ENCODE measurements around the gene HSD17B2. TPM values are rescaled to one million over a fixed set of nuclear protein-coding genes. Genes with fewer than 3 reads are reported as not detected.

The HSD17B2 gene
- total RNA-seq, 1 donor from 2014 or later: not detected

GRCh38 chr16:82063456-82064082, 28.5 kb downstream of the HSD17B2 start:
- intact Hi-C loops (cut with micrococcal nuclease): no loop called here
- peaks cover 3% of the 10 kb centered on the region for H3K4me1 Mint-ChIP-seq
- no peaks in the 10 kb centered on the region for H3K36me3 Mint-ChIP-seq (ENCODE audit: low read depth)
- no peak overlapping the region for H3K27ac Mint-ChIP-seq
- peaks cover 5% of the 10 kb centered on the region for H3K27me3 Mint-ChIP-seq
- DNase-seq: no peak
- no peak overlapping the region for H3K4me3 Mint-ChIP-seq
- no peaks in the 10 kb centered on the region for H3K9me3 Mint-ChIP-seq

- Mint-ChIP-seq H3K27ac (no peak overlapping the region), H3K36me3 (ENCODE audit: low read depth) (no peaks in the 10 kb centered on the region), H3K4me1 (peaks cover 3% of the 10 kb centered on the region), H3K27me3 (peaks cover 3% of the 10 kb centered on the region), H3K9me3 (peaks cover 5% of the 10 kb centered on the region), H3K4me3 (no peak overlapping the region)
- DNase-seq: no peak
- intact Hi-C loops (cut with micrococcal nuclease): no loop called here
Observed at GRCh38 chr16:82067042-82067803, 32.2 kb downstream of the HSD17B2 start.

DNA sequence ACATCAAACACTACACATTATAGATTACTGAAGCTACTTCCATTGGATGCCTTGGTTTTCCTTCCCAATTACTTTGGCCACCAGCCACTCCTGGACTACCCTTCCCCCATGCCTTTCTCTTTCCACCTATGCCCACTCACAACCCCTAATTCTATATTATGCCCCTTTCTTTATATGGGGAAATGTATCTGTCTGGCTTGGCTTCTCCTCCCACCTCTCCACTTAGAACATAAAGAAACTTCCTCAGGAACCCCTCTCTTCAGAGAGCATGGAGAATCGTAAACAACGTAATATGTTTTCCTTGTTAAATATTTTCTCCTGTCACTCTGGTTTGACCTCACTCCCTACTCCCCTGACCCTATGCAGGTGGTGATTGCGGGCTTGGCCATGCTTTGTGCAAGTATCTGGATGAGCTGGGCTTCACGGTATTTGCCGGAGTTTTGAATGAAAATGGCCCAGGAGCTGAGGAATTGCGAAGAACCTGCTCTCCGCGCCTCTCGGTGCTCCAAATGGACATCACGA, 32.8 kb downstream of the HSD17B2 start:
- H3K27me3 Mint-ChIP-seq: peaks cover 3% of the 10 kb centered on the region
- H3K4me3 Mint-ChIP-seq: no peak overlapping the region
- no peaks in the 10 kb centered on the region for H3K36me3 Mint-ChIP-seq (ENCODE audit: low read depth)
- peaks cover 5% of the 10 kb centered on the region for H3K9me3 Mint-ChIP-seq
- DNase-seq: no peak
- intact Hi-C loops (cut with micrococcal nuclease): no loop called here
- no peak overlapping the region for H3K27ac Mint-ChIP-seq
- H3K4me1 Mint-ChIP-seq: peaks cover 3% of the 10 kb centered on the region

DNA sequence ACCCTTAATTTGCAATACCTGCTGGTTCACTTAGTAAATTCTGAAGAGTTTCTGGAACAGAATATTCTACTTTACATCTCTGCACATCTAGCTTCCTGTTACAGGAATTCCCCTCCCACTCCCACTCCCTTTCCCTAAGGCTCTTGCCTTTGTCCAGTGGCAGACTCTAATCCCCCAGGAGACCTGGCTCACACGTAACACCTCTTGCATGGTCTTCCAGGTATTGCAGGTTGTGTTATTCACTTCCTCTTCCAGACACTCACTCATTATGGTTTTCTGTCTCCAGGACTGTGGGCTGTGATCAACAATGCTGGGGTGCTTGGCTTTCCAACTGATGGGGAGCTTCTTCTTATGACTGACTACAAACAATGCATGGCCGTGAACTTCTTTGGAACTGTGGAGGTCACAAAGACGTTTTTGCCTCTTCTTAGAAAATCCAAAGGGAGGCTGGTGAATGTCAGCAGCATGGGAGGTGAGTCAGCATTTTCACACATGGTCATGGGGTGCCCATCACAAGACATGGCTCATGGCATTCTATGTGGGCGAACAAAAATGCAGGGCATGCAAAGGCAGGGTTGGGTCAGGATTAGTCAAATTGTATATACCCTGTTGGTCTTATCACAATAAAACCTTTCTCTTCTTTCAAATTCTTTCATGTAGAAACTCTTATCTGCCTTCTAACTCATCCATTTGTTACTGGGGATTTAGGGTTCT, 35.8 kb downstream of the HSD17B2 start:
- Mint-ChIP-seq H3K27me3 (peaks cover 3% of the 10 kb centered on the region), H3K27ac (no peak overlapping the region), H3K36me3 (ENCODE audit: low read depth) (no peaks in the 10 kb centered on the region), H3K9me3 (peaks cover 5% of the 10 kb centered on the region), H3K4me3 (no peak overlapping the region), H3K4me1 (peaks cover 6% of the 10 kb centered on the region)
- intact Hi-C loops (cut with micrococcal nuclease): loop anchor here (5.0 kb wide), 1 partner anchor 581 kb away; no protein-coding TSS in a partner anchor
- no peak for DNase-seq

- DNase-seq: no peak
- peaks cover 5% of the 10 kb centered on the region for H3K9me3 Mint-ChIP-seq
- H3K4me3 Mint-ChIP-seq: no peak overlapping the region
- peaks cover 6% of the 10 kb centered on the region for H3K4me1 Mint-ChIP-seq
- no peaks in the 10 kb centered on the region for H3K36me3 Mint-ChIP-seq (ENCODE audit: low read depth)
- no peak overlapping the region for H3K27ac Mint-ChIP-seq
- intact Hi-C loops (cut with micrococcal nuclease): loop anchor here (5.0 kb wide), 1 partner anchor 581 kb away; no protein-coding TSS in a partner anchor
- peaks cover 6% of the 10 kb centered on the region for H3K27me3 Mint-ChIP-seq
Observed at GRCh38 chr16:82071421-82071820, 36.4 kb downstream of the HSD17B2 start.

DNA sequence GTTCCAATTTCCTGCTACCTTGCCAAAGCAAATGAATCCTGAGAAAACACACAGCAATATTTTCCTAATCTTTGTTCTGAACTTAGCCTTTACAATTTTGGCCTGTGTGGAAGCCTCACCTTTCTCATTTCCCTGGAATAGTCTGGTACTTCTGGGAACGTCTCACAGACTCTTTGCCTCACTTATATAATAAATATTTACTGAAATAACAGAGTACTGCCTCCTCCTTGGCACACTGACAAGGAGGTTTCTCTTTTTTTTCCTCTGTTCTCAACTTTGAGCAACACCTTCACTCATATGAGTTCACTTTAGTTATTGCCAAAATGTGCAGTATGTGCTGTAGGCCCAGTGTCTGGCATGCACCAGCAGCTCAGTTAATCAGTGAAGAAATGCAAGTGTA, 37.3 kb downstream of the HSD17B2 start:
- H3K36me3 Mint-ChIP-seq (ENCODE audit: low read depth): no peaks in the 10 kb centered on the region
- peaks cover 5% of the 10 kb centered on the region for H3K9me3 Mint-ChIP-seq
- peaks cover 9% of the 10 kb centered on the region for H3K27me3 Mint-ChIP-seq
- no peak for DNase-seq
- H3K4me1 Mint-ChIP-seq: peaks cover 6% of the 10 kb centered on the region
- no peak overlapping the region for H3K4me3 Mint-ChIP-seq
- intact Hi-C loops (cut with micrococcal nuclease): loop anchor here (5.0 kb wide), 1 partner anchor 580 kb away; no protein-coding TSS in a partner anchor
- H3K27ac Mint-ChIP-seq: no peak overlapping the region

GRCh38 chr16:82074019-82074558, 39.0 kb downstream of the HSD17B2 start:
- Mint-ChIP-seq H3K27ac (peak overlapping the region; percentile 18), H3K27me3 (peaks cover 18% of the 10 kb centered on the region), H3K36me3 (ENCODE audit: low read depth) (no peaks in the 10 kb centered on the region), H3K4me1 (peaks cover 6% of the 10 kb centered on the region), H3K4me3 (no peak overlapping the region), H3K9me3 (peaks cover 15% of the 10 kb centered on the region)
- no peak for DNase-seq
- intact Hi-C loops (cut with micrococcal nuclease): loop anchor here (1.0 to 5.0 kb wide), 2 partner anchors 8 to 578 kb away; no protein-coding TSS in a partner anchor

DNA sequence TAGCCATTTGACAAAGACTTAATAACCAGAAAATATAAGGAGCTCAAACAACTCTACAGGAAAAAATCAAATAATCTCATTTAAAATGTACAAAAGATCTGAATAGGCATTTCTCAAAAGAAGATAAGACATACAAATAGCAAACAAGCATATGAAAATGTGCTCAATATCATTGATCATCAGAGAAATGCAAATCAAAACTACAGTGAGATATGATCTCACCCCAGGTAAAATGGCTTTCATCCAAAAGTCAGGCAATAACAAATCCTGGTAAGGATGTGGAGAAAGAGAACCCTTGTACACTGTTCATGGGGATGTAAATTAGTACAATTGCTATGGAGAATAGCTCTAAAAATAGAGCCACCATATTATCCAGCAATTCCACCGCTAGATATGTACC, 43.1 kb downstream of the HSD17B2 start:
- peaks cover 10% of the 10 kb centered on the region for H3K9me3 Mint-ChIP-seq
- intact Hi-C loops (cut with micrococcal nuclease): no loop called here
- peaks cover 32% of the 10 kb centered on the region for H3K27me3 Mint-ChIP-seq

GRCh38 chr16:82079892-82080291, 44.8 kb downstream of the HSD17B2 start:
- Mint-ChIP-seq H3K4me3 (no peak overlapping the region), H3K4me1 (peaks cover 8% of the 10 kb centered on the region), H3K9me3 (peaks cover 10% of the 10 kb centered on the region), H3K36me3 (ENCODE audit: low read depth) (no peaks in the 10 kb centered on the region), H3K27me3 (peaks cover 32% of the 10 kb centered on the region), H3K27ac (no peak overlapping the region)
- DNase-seq: no peak
- intact Hi-C loops (cut with micrococcal nuclease): loop anchor here (1.0 to 5.0 kb wide), 3 partner anchors 52 to 108 kb away; partner anchors contain the start of gene MPHOSPH6

More for the DNA sequence above, 43.1 kb downstream of the HSD17B2 start:
- no peak for DNase-seq
- Mint-ChIP-seq H3K4me3 (no peak overlapping the region), H3K27ac (no peak overlapping the region), H3K36me3 (ENCODE audit: low read depth) (no peaks in the 10 kb centered on the region), H3K4me1 (peaks cover 11% of the 10 kb centered on the region)

- Mint-ChIP-seq H3K27ac (no peak overlapping the region), H3K9me3 (peaks cover 10% of the 10 kb centered on the region), H3K4me3 (no peak overlapping the region), H3K27me3 (peaks cover 35% of the 10 kb centered on the region), H3K4me1 (peaks cover 8% of the 10 kb centered on the region), H3K36me3 (ENCODE audit: low read depth) (no peaks in the 10 kb centered on the region)
- intact Hi-C loops (cut with micrococcal nuclease): loop anchor here (5.0 kb wide), 2 partner anchors 51 to 91 kb away; partner anchors contain the start of gene MPHOSPH6
- no peak for DNase-seq
Observed at GRCh38 chr16:82081264-82081663, 46.2 kb downstream of the HSD17B2 start.

DNA sequence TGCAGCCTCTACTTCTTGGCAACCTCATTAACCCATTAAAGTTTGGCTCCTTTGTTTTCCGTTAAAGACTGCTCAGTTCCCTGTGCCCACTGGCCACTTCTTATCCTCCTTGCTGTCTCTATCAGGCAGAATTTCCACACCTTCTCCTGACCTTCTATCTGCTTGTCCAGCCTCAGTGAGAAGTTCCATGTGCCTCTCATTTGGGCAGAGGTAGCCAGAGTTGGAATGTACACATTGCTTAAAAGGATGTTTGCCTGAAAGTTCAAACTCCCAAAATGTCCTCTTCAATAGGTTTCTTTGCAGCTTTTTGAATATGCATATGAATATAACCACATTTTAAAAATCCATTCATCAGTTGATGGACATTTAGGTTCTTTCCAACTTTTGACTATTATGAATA, 47.0 kb downstream of the HSD17B2 start:
- Mint-ChIP-seq H3K27me3 (peaks cover 40% of the 10 kb centered on the region), H3K9me3 (peaks cover 10% of the 10 kb centered on the region), H3K4me3 (no peak overlapping the region), H3K27ac (no peak overlapping the region), H3K36me3 (ENCODE audit: low read depth) (no peaks in the 10 kb centered on the region), H3K4me1 (peaks cover 8% of the 10 kb centered on the region)
- no peak for DNase-seq
- intact Hi-C loops (cut with micrococcal nuclease): loop anchor here (1.0 to 5.0 kb wide), 3 partner anchors 8 to 90 kb away; partner anchors contain the start of gene MPHOSPH6

- Mint-ChIP-seq H3K27ac (peak overlapping the region; percentile 20), H3K4me1 (peaks cover 8% of the 10 kb centered on the region), H3K27me3 (peaks cover 38% of the 10 kb centered on the region), H3K36me3 (ENCODE audit: low read depth) (no peaks in the 10 kb centered on the region), H3K9me3 (peaks cover 8% of the 10 kb centered on the region), H3K4me3 (no peak overlapping the region)
- DNase-seq: peak; percentile 67
- intact Hi-C loops (cut with micrococcal nuclease): loop anchor here (1.0 to 5.0 kb wide), 3 partner anchors 8 to 90 kb away; partner anchors contain the start of gene MPHOSPH6
Observed at GRCh38 chr16:82082543-82083244, 47.6 kb downstream of the HSD17B2 start.

Measured in activated CD4-positive, alpha-beta T cell treated with anti-CD3 and anti-CD28 coated beads, Interleukin-2, amount 10 ng/mL, durations not matched to agents 24 days and 14 days (primary cell).